Activated CD8-positive, alpha-beta T cell treated with anti-CD3 and anti-CD28 coated beads for 36 hours (primary cell): ENCODE results near the gene ANKRD23. TPM values are rescaled to one million over a fixed set of nuclear protein-coding genes. Genes with fewer than 3 reads are reported as not detected.

ENCODE experiments used
- ATAC-seq: fragments of 200-7000 bp; cut with Tn5 transposase; one replicate; pipeline ENCODE4 v1.10.0; 2021; ENCODE audit warnings: mild to moderate bottlenecking, moderate library complexity
- CTCF ChIA-PET: fragments of 350-600 bp; sonication (Branson Sonifier 250); formaldehyde crosslinking; loops from one replicate; lab custom pipeline; 2021; ENCODE audit warnings: antibody characterized with exemption; lab: Charles Lee
- POLR2A ChIA-PET: fragments of 350-600 bp; sonication (Branson Sonifier 250); formaldehyde crosslinking; loops from one replicate; lab custom pipeline; 2021; ENCODE audit warnings: antibody characterized with exemption; lab: Charles Lee
- DNase-seq: peaks from one replicate; pipeline ENCODE4 v3.0.0-alpha.2; 2020
- H3K27ac Mint-ChIP-seq: one replicate; pipeline ENCODE4 v1.8.0; 2021; ENCODE audit warnings: mild to moderate bottlenecking, mixed read lengths
- H3K27me3 Mint-ChIP-seq: one replicate; pipeline ENCODE4 v1.8.0; 2021; ENCODE audit warnings: mixed read lengths
- H3K36me3 Mint-ChIP-seq: one replicate; pipeline ENCODE4 v1.8.0; 2021; ENCODE audit warnings: low read depth, mixed read lengths
- H3K4me1 Mint-ChIP-seq: one replicate; pipeline ENCODE4 v1.8.0; 2021; ENCODE audit warnings: low read depth, mixed read lengths
- H3K4me3 Mint-ChIP-seq: one replicate; pipeline ENCODE4 v1.8.0; 2021; ENCODE audit warnings: mild to moderate bottlenecking, moderate library complexity, mixed read lengths
- H3K9me3 Mint-ChIP-seq: one replicate; pipeline ENCODE4 v1.8.0; 2021; ENCODE audit warnings: mixed read lengths
- intact Hi-C: fragments of 100-400 bp; cut with micrococcal nuclease; formaldehyde crosslinking; loops from one replicate; pipeline ENCODE4 v1.10.0; 2022
- total RNA-seq, 2 experiments: library from RNA; stranded (reverse); gene quantifications; one replicate each; pipeline ENCODE4 v1.2.3, GENCODE V29; 2021
- TF ChIP-seq, protein P1 (sequence below): fragments of 200-600 bp; IDR thresholded peaks from one replicate; pipeline ENCODE4 v1.8.0; 2022; ENCODE audit warnings: antibody characterized with exemption, mild to moderate bottlenecking

Gene ANKRD23
- total RNA-seq, 2 experiments from 2014 or later: 5.3 to 5.7 TPM

DNA sequence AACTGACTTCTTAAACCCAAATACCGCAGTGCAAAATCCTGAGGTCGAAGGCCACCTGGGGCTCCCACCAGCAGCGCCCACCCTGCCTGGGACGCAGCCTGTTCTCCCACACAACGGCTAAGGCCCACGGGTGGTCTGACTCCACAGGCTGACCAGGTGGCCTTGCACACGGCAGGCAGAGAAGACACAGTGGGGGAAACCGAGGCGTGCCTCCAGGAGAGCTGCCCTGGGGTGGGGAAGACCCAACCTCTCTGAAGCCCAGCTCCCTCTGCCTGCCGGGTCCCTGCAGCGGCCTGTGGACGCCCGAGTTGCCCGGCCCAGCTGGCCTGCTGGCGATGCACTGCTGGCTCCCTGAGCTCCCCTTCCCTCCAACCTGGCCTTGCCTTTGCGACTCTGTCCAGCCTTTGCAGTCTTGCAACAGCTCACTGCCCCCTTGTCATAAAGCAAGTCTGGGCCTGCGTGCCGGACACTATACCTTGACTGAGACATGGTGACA, 35.8 kb upstream of the ANKRD23 start:
- no peaks in the 10 kb centered on the region for H3K36me3 Mint-ChIP-seq
- no peaks in the 10 kb centered on the region for H3K9me3 Mint-ChIP-seq
- peaks cover 14% of the 10 kb centered on the region for H3K4me1 Mint-ChIP-seq
- ChIA-PET CTCF (interaction anchor here (1.2 kb wide), 2 partner anchors 22 to 71 kb away, joined by 3 read pairs; partner anchors contain the start of gene ANKRD39), POLR2A (interaction anchor here (1.3 kb wide), 1 partner anchor 44 kb away, joined by 3 read pairs; no protein-coding TSS in a partner anchor)
- ATAC-seq (no peak), DNase-seq (no peak)
- TF ChIP-seq, protein P1, sequence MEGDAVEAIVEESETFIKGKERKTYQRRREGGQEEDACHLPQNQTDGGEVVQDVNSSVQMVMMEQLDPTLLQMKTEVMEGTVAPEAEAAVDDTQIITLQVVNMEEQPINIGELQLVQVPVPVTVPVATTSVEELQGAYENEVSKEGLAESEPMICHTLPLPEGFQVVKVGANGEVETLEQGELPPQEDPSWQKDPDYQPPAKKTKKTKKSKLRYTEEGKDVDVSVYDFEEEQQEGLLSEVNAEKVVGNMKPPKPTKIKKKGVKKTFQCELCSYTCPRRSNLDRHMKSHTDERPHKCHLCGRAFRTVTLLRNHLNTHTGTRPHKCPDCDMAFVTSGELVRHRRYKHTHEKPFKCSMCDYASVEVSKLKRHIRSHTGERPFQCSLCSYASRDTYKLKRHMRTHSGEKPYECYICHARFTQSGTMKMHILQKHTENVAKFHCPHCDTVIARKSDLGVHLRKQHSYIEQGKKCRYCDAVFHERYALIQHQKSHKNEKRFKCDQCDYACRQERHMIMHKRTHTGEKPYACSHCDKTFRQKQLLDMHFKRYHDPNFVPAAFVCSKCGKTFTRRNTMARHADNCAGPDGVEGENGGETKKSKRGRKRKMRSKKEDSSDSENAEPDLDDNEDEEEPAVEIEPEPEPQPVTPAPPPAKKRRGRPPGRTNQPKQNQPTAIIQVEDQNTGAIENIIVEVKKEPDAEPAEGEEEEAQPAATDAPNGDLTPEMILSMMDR: no peak
- intact Hi-C loops: no loop called here
- no peak overlapping the region for H3K27ac Mint-ChIP-seq
- H3K4me3 Mint-ChIP-seq: no peak overlapping the region
- no peaks in the 10 kb centered on the region for H3K27me3 Mint-ChIP-seq

GRCh38 chr2:96878796-96879544, 35.1 kb upstream of the ANKRD23 start:
- Mint-ChIP-seq H3K27me3 (no peaks in the 10 kb centered on the region), H3K9me3 (no peaks in the 10 kb centered on the region), H3K4me1 (peaks cover 21% of the 10 kb centered on the region), H3K4me3 (no peak overlapping the region), H3K36me3 (no peaks in the 10 kb centered on the region), H3K27ac (no peak overlapping the region)
- ChIA-PET POLR2A (interaction anchor here (1.1 to 1.3 kb wide), 2 partner anchors 10 to 45 kb away, joined by 3 read pairs; no protein-coding TSS in a partner anchor), CTCF (interaction anchor here (0.9 to 1.2 kb wide), 2 partner anchors 21 kb away, joined by 3 to 4 read pairs; partner anchors contain the start of gene ANKRD39)
- no peak for DNase-seq
- TF ChIP-seq, protein P1: no peak
- ATAC-seq: no peak
- intact Hi-C loops: no loop called here

DNA sequence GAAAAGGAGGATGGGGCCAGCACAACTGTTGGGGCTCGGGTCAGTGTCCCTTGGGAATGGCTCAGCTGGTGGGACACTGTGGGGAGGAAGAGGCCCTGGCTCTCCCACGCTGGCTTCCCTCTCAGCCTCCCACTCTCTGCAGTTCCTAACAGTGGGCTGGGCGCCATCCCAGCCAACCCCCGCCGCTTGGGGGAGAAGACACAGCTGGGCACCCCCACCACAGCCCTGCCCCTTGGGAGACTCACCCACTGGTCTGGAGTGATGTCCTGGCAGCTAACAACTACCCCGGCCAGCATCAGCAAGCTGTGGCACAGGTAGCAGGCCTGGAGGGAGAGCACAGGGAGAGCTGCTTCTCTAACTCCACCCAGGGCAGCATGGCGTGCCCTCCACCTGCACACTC, 34.4 kb upstream of the ANKRD23 start:
- intact Hi-C loops: no loop called here
- no peaks in the 10 kb centered on the region for H3K36me3 Mint-ChIP-seq
- TF ChIP-seq, protein P1: no peak
- POLR2A ChIA-PET: interaction anchor here (1.1 kb wide), 1 partner anchor 9 kb away, joined by 3 read pairs; no protein-coding TSS in a partner anchor
- no peak for DNase-seq
- no peak overlapping the region for H3K4me3 Mint-ChIP-seq
- ATAC-seq: no peak
- H3K4me1 Mint-ChIP-seq: peaks cover 29% of the 10 kb centered on the region
- H3K27ac Mint-ChIP-seq: no peak overlapping the region
- H3K9me3 Mint-ChIP-seq: no peaks in the 10 kb centered on the region
- no peaks in the 10 kb centered on the region for H3K27me3 Mint-ChIP-seq
- CTCF ChIA-PET: interaction anchor here (0.6 to 0.9 kb wide), 2 partner anchors 20 to 285 kb away, joined by 3 to 4 read pairs; partner anchors contain the start of gene ANKRD39

GRCh38 chr2:96877631-96878092, 33.8 kb upstream of the ANKRD23 start:
- ChIA-PET CTCF (interaction anchor here (0.6 to 0.7 kb wide), 2 partner anchors 74 to 284 kb away, joined by 3 read pairs; no protein-coding TSS in a partner anchor), POLR2A (interaction anchor here (1.1 kb wide), 1 partner anchor 9 kb away, joined by 3 read pairs; no protein-coding TSS in a partner anchor)
- ATAC-seq (no peak), DNase-seq (no peak)
- TF ChIP-seq, protein P1: no peak
- Mint-ChIP-seq H3K4me3 (no peak overlapping the region), H3K27ac (no peak overlapping the region), H3K27me3 (no peaks in the 10 kb centered on the region), H3K9me3 (no peaks in the 10 kb centered on the region), H3K36me3 (no peaks in the 10 kb centered on the region), H3K4me1 (peaks cover 34% of the 10 kb centered on the region)
- intact Hi-C loops: no loop called here
